HG03521 (cell line): ENCODE results near the gene PIGR.

ENCODE experiments used
- ATAC-seq: cut with Tn5 transposase; IDR thresholded peaks from one replicate; pipeline ENCODE4 v1.9.1; 2021; ENCODE audit warnings: mild to moderate bottlenecking, moderate library complexity; ENCODE audit not compliant: unreplicated experiment

PIGR gene

DNA sequence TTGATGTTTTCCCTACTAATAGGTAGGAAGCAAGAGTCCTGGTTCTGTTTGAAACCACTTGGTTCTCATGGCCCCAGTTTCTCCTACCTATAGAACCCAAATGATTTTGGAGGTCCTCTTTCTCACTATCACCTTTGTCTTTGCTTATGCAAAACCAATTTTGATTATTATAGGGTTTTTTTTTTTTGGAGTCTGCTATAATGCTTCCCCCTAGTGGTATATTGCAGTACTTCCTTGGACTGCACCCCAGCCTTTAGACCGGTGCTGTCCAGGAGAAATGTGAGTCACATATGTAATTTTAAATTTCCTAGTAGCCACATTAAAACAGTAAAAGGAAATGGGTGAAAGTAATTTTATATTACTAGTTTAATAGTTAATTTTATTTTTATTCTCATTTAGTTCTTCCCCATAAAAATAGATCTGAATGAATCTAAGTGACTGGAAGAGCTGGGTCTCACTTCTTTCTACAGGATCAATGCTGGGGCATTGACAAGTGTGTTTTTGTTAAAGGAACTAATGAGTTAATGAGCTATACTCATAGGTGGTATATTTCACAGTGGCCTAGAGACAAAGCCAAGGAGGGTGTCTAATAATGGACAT is 35.1 kb downstream of the PIGR start:
- no peak for ATAC-seq

DNA sequence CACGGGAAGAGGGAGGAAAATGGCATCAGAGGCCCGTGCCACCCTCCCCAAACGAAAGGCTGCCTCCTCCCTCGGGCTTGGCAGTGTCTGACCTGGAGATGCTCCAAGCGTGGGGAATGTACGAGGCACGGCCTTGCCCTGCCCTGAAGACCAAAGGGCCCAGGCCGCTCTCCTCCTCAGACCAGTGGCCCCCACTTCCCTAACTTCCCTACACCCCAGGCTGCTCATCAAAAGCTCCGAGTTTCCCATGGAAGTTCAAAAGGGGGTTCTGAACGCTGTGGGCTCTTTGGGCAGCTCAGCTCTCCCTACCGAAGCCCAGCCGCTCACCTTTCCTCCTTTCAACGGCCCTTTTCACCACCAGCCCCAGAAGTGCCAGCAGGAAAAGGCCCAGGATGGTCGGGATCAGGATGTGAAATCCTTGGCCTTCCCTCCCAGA is 36.4 kb downstream of the PIGR start:
- no peak for ATAC-seq

DNA sequence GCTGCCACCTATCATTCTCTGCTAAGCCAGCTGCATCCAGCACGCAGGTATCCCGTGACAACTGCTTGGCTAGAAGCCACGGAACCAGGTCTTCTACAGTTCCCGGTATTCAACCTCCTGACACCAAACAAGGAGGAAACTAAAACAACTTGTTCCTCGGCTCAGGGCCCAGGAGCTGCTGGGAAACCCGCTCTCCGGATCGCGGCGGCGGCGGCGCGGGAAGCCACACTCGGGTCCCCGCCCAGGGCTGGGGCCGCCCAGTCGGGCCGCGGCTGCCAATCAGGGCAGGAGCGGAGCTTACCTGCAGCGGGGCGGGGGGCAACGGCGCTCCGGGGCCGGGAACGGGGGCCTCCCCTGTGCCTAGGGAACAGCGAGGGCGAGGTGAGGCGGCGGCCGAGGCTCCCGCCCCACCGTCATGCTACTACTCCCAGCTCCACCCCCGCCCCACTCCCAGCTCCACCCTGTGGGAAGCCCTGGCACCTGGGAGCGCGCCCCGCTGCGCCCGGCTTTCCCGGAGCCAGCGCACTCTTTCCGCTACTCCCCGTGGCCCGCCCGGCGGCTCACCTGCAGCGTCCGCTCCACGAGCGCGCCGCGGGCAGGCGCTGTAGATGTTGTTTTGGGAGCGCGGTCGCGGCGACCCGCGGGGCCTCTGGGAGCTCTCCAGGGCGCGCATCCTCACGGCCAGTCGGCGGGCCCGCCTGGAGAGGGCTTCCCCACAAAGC is 36.9 kb downstream of the PIGR start:
- no peak for ATAC-seq

DNA sequence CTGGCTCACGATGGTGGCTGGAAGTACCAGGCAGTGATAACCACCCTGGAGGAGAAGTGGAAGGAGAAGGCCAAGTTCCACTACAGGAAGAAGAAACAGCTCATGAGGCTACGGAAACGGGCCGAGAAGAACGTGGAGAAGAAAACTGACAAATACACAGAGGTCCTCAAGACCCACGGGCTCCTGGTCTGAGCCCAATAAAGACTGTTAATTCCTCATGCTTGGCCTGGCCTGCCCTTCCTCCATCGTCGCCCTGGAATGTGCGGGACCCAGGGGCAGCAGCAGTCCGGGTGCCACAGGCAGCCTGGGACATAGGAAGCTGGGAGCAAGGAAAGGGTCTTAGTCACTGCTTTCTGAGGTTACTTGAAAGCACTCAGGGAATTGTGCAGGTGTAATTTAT is 38.2 kb downstream of the PIGR start:
- ATAC-seq = no peak

DNA sequence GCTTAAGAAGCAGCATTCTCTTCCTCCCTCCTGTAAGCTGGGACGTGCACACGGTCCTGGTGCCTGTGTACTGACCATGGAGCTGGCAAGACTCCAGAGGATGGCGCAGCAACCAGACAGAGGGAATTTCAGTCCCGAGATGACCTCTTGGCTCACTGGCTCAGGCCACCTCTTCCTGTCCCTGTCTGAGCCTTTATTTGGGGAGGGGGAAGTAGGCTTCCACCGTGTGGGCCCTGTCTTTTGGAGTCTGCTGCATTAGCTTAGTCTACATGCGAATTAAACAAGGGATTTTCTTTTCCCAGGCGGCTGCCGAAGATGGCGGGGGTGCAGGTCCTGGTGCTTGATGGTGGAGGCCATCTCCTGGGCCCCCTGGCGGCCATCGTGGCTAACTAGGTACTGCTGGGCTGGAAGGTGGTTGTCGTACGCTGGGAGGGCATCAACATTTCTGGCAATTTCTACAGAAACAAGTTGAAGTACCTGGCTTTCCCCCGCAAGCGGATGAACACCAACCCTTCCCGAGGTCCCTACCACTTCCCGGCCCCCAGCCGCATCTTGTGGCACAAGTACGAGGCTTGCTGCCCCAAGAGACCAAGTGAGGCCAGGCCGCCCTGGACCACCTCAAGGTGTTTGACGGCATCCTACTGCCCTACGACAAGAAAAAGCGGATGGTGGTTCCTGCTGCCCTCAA is 38.8 kb downstream of the PIGR start:
- ATAC-seq = no peak

DNA sequence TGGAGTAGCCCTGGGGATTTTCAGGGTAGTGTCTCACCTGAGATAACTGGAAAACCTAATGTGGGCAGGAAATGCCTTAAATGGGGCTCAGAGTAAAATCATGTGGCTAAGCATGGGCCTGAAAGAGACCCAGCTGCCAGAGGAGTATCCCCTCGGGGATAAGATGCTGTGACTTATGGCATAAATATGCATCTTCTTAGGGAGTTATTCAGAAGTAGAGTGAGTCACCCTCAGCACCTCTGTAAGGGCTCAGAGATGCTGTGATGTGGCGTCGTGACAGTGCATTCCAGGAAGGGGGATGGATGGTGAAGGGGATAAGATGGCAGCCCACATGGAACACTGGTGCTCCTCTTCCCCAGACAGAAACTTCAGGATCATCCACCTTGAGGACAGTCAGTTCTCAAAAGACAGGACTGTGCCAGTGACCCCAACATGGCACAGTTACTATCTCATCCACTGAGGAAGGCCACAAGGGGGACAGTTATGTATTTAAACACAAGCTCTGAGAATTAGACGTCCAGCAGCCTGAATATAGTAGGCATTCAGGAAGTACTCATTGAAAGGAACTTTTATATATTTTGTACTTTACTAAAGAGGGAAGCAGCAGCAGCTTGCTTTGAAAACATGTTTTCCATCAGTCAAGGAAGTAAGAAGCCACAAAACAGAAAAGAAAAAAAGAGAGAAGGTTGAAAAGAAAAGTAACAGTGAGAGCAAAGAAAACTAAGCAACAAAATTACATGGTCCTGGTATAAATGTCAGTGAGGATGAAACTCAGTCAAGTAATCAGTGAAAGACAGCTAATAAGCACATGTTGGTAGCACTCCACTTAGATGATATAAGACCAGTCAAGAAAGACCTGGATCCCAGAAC is 40.7 kb downstream of the PIGR start:
- no peak for ATAC-seq

DNA sequence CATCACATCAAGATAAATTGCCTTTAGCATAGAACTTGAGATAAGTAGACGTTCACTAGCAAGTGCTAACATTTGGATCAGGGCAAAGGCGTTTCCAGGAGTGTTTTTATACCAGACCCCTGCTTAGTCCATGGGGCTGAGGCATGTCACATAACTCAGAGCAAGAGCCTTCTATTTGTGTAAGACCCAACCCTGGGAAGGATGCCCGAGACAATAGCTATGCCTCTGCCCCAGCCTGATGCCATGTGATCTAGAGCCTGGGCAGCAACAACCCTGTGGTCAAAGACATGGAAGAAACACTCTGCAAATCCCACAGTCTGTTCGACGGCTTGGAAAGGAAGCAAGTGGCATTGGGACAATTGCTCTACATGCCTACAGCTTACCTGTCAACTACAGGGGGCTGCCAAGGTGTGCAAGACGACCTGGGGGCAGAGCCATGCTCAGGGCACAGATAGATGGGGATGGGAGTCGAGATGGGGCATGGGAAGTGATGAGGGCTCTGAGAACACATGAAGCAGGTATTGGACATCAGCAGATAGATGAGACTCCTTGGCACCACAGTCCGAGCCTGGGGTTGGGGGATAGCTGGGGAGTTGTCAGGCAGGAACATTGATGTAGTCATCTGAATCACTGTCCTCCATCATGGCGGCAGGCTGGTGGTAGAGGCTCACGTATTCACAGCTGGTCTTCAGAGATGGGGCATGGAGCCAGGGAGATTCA is 41.7 kb downstream of the PIGR start:
- no peak for ATAC-seq

DNA sequence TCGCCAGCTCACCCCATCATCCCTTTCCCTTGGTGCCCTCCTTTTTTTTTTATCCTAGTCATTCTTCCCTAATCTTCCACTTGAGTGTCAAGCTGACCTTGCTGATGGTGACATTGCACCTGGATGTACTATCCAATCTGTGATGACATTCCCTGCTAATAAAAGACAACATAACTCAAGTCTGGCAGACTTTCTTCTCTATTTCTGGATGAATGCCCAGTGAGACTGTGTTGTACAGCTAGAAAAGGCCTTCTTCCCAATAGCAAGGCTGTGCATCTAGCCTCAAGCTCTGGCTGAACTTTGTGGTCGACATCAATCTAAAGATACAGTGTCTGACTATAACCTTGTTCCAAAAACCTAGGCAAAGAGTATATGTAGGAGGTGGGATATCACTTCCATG is 42.6 kb downstream of the PIGR start:
- no peak for ATAC-seq

DNA sequence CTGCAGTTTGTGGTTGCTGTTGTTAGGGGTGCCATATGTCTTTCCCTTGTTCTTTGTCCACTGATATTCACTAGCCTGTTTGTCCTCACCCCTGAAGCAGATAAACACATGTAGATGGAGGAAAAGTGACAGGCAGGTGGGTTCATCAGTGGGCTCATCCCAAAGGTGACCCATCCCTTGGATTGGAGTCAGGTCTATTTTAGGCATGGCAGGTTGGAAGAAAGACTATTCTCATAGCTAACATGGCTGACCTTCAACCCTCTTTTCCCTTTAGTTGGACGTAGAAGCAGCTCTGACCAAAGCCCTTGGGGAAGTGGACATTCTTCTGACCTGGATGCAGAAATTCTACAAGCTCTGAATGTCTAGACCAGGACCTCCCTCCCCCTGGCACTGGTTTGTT is 43.6 kb downstream of the PIGR start:
- no peak for ATAC-seq

DNA sequence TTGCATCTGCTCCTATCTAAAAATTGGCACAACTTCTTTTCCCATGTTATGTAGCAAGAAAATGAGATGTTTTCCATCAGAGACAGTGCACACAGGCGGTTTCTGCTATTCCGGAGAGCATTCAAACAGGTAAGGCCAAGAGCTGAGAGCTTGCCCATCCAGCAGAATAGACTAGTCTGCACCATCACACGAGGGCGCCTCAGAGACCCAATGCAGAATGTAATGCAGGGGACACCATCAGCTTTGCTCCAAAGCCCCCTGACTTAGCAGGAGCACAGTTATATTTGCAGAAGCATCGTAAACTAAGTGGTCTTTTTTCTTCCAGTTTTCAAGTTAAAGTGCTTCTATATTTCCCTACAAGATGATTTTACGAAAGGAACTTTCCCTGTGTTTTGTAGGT is 44.3 kb downstream of the PIGR start:
- no peak for ATAC-seq

DNA sequence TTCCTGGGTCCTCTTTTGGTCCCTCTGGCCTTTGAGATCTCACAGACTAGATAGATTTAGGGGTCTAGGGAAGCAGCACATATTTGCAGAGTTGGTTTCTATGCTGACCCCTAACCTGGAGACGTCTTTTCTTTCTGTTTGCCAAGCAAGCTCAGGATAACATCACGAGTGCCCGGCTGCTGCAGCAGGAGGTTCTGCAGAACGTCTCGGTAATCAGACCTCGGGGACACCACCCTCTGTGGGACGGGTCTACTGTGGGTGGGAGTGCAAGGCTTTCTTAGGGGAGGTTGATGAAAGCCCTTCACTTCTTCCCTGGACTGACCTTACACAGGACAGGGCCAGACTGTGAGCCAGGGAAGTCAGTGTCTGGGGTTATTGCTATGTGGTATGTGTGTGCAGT is 46.1 kb downstream of the PIGR start:
- no peak for ATAC-seq

DNA sequence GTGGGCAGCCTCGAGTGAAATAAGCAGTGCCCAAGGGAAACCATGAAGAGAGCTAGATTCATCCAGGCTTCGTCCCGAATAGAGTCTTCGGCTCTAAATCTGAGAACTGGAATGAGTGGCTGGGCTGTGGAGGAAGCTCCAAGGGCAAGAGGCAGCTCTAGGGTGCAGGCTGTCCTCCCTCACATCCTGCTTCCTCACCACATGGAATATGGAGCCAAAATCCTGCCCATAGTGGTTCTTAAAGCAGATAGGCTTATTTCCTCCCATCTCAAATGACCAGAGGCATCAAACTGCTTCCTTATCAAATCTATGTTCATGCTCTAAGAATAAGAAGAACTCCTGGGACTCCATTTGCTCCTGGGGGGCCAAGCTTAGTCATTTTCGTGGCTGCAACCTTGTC is 46.5 kb downstream of the PIGR start:
- ATAC-seq = no peak

DNA sequence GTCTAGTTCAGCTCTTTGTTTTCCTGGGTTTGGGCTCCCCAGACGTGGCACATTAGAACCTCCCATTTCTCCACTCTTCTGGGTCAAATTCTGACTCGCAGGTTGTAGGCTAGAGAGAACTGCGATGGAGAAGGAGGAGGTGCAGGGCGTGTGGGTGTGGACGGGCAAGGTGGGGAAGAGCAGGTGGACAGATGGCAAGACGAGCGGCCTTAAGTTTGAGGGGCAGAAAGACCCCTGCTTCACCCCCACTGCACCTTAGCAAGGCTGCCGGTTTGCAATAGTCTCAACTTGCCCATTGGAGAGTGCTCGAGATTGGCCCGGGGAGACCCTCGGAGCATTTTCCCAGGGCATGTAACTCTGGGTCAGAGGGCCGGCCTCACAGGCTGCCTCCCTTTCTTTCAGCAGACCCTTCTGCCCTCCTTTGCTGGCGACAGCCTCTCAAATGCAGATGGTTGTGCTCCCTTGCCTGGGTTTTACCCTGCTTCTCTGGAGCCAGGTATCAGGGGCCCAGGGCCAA is 47.3 kb downstream of the PIGR start:
- no peak for ATAC-seq

DNA sequence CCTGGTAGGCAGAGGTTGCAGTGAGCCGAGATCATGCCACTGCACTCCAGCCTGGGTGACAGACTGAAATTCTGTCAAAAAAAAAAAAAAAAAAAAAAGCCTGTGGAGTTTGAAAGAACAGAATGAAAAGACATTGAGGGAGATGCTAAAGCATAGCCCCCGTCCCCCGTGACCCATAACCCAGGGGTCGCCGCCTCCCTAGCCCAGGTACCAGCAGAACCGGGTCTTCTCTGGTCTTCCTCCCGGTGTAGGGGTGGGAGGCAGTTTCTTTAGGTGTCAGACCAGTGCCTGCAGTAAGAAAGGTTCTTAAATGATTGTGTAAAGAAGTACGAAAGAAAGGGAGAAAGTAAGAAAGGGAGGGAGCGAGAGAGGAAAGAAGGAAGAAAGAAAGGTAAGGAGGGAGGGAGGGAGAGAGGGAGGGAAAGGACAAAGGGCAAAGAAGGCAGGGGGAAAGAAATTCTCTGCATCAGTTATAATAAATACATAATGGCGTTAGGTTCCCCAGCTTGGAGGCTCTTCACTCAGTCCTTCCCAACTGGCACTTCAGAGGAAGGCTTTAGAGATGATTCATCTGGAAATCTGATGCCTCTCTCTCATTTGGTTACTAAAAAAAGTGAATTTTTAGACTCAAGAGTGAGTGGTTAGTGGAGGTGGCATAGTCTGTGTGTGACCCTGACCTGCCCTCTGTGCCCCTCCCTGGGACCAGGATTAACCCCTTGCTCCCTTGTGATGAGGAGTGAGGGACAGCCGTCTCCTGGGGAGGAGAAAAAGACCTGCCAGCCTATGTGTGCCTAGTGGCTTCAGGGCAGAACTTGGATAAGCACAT is 48.0 kb downstream of the PIGR start:
- ATAC-seq = no peak

DNA sequence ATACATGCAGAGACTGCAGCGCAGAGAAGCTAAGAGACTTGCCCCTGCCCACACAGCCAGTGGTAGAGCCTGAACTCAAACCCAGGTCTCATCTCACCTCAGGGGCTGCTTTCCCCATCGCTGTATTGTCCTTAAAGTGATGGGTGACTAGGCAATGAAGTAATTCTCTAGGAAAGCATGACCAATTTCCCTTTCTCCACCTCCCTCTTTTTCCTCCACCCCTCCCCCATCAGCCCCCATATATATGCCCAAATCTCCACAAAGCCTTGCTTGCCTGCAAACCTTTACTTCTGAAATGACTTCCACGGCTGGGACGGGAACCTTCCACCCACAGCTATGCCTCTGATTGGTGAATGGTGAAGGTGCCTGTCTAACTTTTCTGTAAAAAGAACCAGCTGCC is 49.1 kb downstream of the PIGR start, which contains the start of gene IL24:
Gene IL24 (plus strand): TSS at position 269 of the 400 bp plus-strand sequence. CDS start 390 bp downstream, outside the sequence.
- ATAC-seq = no peak

DNA sequence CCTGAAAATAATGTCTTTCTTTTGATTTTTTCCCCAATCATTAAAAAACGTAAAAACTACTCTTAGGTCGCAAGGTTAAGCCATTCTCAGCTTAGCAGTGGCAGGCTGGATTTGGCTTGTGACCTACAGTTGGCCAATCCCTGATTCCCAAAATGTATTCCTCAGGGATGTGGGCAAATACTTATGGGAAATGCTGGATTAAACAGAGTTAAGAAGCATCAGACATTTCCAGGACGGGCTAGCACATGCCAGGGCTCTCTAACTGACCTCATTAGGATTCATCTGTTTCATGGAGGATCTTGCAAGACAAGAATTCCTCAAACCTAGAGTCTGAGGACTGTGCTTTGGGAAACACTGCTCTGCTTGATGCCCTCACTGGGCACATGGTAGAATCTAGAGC is 50.0 kb downstream of the PIGR start:
- no peak for ATAC-seq

DNA sequence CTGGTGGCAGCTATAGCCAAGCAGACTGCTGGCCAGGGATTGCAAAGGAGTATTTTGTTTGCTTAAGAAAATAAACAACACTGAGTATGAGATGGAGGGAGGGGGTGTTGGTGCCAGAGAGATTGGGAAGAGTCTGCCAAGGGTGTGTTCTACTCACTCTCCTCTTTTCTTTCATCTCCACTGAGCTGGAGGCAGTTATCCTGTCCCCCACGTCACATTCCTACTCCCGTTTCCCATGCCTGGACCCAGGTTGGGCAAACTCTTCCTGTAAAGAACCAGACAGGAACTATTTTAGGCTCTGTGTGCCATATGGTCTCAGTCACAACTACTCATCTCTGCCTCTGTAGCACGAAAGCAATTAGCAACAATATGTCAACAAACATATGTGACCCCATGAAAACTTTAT is 50.4 kb downstream of the PIGR start:
- no peak for ATAC-seq

DNA sequence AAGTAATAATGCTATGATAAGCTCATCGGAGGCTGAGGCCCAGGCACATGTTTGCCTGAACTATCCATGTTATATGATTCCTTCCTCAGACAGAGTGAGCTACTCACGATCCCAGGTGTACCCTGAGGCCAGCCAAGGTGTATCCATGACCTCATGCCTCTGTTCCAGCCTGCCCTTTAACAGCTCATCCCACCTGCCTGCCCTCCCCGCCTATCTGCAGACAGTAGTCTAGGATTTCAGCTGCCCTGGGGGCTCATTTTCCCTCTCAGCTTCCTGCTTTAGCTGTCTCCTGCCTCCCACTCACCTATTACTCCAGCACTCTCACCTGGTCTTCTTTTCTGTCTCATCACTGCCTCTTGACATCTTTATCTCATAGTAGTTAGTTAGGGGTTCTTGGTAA is 50.9 kb downstream of the PIGR start:
- ATAC-seq = no peak

DNA sequence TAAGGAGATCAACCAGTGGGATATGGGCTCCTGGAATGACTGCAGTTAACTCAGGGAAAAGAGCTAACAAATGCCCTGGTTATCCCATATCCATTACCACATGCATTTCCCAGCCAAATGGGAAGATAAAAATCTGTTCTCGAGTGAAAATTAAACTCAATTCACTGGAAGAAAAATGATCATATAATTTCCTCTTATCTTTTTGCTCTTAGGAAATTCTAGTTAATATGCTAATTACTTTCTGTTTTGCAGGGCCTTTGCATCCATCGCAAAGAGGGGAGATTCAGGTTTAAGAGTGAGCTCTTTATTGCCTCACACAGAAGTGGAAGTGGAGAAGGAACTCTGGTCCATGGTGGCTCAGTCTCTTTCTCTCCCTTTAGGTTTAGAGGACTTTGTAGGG is 52.9 kb downstream of the PIGR start:
- ATAC-seq = no peak
